Muscle of arm (tissue), 12 donors: ENCODE measurements around the gene GYG1. TPM values are rescaled to one million over a fixed set of nuclear protein-coding genes. Genes with fewer than 3 reads are reported as not detected.
"Not testable (repeated sequence)": the region's sequence is repeated elsewhere in the genome, so short reads cannot be mapped to it uniquely, and the experiment has no call there.

Experiments
- DNase-seq: peaks from one replicate; pipeline ENCODE4 v3.0.0-alpha.2; 2013
- polyA plus RNA-seq, 12 donors: library from polyadenylated mRNA; unstranded; fragments of 120-200 nt; gene quantifications; one replicate each; pipeline ENCODE4 v1.2.1, GENCODE V29; 2013; ENCODE audit not compliant: insufficient read length in 12 of 12

Gene GYG1
- polyA plus RNA-seq, 12 donors: 34.6 to 128 (median 78.5) TPM; not detected in 1

DNA sequence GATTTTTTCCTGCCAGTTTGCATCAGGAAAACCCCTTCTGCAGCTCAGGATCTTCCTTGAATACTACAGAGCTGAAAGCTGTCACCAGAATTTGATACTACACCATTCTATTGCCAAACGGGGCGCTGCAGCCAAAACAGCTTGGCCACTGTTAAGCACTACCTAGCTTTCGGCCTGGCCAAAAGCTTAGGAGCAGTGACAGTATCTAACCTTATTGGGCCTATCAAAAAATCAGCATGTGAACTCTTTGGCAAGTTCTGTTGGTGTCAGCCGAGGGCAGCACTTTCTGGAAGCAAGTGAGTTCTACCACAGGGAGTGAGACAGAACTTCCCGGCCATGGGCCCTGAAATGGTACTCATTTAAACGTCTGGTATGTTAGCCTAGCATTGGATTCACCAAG lies 16.1 kb upstream of the GYG1 start:
- no peak for DNase-seq

GRCh38 chr3:148975696-148976095 lies 15.6 kb upstream of the GYG1 start:
- DNase-seq: no peak

GRCh38 chr3:148981273-148981672 lies 10.1 kb upstream of the GYG1 start:
- DNase-seq: no peak

GRCh38 chr3:148987551-148987950 lies 3.8 kb upstream of the GYG1 start:
- not testable (repeated sequence) for DNase-seq

DNA sequence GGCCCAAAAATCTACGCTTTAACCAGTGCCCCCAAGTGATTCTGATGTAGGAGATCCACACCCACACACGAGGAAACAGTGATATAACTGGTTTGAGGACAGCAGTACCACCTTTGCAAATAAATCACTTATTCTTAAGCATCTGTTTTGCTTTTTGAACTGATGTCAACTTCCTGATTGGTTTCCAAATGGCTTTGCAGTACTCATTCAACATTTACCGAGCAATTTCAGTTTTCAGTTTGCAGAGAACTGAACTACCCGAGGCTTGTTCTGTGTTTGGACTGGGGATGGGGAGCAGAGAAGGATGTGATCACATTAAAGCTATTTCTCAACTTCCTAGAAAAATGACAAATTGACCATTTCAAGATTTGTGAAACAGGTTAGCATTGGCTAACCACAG lies 1.1 kb upstream of the GYG1 start:
- DNase-seq: no peak

- DNase-seq: no peak
These were observed 791 bp downstream of the GYG1 start for GRCh38 chr3:148992027-148992634.

GRCh38 chr3:148992635-148993255 lies 1.4 kb downstream of the GYG1 start:
- no peak for DNase-seq

DNA sequence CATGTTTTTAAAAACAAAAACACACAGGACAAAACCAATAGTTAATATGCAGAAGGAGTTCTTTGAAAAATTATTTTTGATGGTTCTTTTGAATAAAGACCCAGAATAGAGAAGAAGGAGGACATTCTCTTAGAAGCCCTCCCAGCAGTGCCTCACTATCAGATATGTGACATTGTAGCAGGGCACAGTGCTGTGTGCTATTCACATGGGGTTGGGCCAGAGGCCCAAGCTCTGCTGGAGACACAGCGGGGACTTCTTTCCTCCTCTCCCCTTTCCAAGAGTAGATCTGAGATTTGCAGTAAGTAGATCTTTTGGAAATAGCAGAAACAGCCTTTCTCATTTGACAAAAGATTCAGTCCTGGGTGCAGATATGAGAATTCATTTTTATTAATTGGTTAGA lies 6.3 kb downstream of the GYG1 start:
- no peak for DNase-seq

DNA sequence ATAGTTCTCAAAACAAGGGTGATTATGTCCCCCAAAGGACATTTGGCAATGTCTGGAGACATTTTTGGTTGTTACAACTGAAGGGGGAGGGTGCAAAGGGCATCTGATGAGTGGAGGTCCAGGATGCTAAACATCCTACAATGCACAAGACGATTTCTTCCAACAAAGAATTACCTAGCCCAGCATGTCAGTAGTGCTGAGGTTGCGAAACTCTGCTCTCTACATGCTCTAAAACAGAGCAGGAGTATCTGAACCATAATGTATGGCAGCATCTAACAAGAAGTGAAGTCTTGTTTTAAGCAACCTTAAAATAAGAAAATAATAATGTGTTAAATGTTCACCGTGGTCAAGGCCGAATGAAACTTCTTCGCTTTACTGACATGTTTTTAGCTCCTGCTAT lies 7.0 kb downstream of the GYG1 start:
- no peak for DNase-seq

- no peak for DNase-seq
These were observed 7.5 kb downstream of the GYG1 start for GRCh38 chr3:148998715-148999423.

GRCh38 chr3:148999806-149000205 lies 8.5 kb downstream of the GYG1 start:
- no peak for DNase-seq

DNA sequence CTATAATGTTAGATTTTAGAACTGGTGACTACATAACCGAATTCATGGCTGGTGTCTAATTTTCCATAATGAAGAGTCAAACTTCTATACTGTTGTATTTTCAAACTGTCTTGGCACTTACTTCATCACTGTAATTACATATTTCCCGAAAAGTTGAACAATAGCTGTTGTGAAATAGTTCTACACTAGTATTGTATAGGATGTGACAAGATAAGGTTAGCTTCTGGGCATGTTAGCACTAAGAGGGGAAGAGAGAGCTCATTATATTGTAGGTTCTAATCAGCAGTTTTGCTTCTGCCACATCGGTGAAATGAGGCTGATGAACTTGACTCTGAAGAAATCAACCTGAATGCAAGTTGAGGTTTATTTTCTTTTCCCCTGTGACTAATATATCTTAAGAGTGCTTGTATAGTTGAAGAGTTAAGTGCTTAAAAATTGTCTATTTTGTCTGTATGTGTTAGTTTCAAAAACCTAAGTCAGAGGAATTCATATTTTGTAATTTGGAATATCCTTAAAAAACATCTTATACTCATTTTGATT lies 8.9 kb downstream of the GYG1 start:
- no peak for DNase-seq

DNA sequence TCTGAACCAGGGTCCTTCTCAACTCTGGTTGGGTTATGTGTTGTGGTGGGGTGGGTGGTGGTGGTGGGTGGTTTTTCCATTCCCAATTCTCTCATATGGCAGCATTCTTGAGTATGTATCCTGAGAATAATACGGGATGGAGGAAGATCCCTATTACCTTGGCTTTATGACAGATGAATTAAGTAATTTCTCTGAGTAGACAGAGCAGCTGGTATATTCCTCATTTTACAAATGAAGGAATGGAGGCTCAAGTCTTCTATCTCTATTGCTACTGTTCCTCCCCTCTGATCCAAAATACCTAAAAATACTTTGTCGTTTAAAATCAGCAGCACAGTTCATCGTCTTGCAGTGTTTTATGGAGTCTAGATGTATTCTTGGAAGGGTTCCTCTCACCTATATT lies 10.4 kb downstream of the GYG1 start:
- no peak for DNase-seq

DNA sequence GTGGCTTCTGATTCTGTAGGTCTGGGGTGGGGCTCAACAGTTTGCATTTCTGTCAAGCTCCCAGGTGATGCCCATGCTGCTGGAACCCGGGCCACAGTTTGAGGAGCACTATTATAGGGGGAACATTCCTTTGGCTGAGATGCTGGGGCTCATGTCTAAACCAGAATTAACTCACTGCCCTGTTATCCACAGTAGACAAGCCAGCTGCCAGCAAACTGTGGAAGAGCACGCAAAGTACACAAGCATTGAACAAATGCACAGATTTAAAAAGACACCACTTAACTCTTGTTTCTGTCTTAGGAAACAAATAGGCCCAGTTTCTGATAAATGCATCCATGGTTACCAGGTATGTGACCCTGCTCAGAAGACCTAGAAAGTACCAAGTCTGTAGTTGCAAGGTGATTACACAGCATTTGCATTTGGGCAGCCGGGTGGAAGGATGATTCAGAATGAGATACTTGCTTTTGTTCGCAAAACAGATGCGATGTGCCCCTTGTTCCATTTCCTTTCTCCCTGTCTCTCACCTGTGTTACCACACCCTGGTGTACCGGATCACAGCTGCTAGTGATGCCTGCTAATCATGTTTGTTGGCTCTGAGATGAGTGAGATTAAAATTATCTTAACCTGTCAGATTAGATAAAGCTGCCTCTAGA lies 12.4 kb downstream of the GYG1 start:
- no peak for DNase-seq

- no peak for DNase-seq
These were observed 13.3 kb downstream of the GYG1 start for GRCh38 chr3:149004622-149005021.

DNA sequence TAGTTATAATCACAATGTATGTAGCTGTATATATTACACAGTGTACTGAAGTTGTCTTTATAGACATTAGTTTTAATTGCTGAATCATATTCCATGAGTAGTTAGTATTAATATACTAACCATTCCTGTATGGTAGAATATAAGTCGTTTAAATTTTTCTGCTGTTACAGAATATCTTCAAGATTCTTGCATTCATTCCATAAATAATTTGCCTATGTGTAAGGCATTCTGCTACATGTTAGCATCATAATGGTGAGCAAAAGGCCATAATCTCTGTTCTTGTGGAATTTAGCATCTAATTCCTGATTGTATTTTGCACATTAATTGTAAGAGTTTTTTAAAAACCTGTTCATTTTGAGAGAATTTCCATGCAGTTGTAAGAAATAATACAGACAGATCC lies 14.1 kb downstream of the GYG1 start:
- no peak for DNase-seq

DNA sequence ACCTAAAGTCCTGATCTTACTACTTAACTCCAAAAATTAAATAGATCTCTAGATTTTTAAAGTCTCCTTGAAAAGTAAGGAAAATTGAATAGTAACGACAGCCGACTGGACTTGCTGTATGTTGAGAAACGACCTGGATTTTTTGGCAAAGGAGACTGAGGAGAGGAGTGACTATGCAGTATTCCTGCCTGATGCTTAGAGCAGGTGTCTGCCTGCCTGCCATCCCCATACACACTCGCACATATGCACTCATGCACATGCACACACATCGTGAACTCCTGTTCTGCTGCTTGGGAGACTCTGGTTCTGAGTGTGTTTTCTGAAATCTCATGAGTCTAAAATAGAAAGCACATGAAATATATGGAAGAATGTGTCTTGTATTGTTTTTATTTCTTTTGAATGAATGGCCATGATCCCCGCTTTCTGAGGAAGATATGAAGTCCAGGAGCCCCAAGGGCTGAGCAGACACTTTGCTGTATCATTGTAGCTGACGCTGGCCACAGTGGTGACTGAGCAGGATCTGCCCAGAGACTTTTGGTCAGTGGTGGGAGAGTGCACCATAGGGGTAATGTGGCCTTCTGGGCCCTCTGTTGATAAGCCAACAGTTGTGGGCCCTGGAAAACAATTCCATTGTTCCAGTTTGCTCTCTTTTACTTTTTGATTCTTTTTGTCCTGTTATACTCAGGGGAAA lies 16.4 kb downstream of the GYG1 start:
- DNase-seq: no peak

DNA sequence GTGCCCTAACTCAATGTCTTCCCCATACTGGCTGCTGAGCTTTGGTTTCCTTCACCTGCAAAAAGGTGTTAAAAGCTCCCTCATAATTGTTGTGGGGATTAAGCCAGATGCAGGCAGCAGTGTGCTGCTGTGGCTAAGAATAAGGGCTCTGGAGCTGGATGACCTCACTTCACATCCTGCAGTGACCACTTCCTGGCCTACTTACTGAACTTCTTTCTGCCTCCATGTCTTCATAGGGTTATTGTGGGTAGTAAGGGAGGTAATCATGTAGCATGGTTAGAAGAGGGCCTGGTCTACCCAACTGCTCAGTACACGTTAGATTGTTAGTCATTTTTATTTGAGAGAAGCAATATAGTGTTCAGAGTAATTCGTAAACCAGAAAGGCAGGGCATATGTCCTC lies 18.4 kb downstream of the GYG1 start:
- DNase-seq: no peak

- DNase-seq: no peak
These were observed 19.2 kb downstream of the GYG1 start for GRCh38 chr3:149010504-149010951.

- DNase-seq: no peak
These were observed 19.6 kb downstream of the GYG1 start for GRCh38 chr3:149010966-149011365.

- DNase-seq: no peak
These were observed 20.3 kb downstream of the GYG1 start for GRCh38 chr3:149011676-149012075.

GRCh38 chr3:149013726-149014125 lies 22.4 kb downstream of the GYG1 start:
- no peak for DNase-seq
